Measurements from ENCODE around the gene POR. TPM values are rescaled to one million over a fixed set of nuclear protein-coding genes. Genes with fewer than 3 reads are reported as not detected.
"Not testable (repeated sequence)": the region's sequence is repeated elsewhere in the genome, so short reads cannot be mapped to it uniquely, and the experiment has no call there.

POR gene
- total and polyA plus RNA-seq, 4 donors: 40.3 to 86.7 (median 72.1) TPM

- Histone ChIP-seq H3K27ac (ENCODE audit: low read depth, low read length) (no peak overlapping the region), H3K4me3 (ENCODE audit: low read depth, low read length) (no peak overlapping the region), H3K9me3 (ENCODE audit: control insufficient read depth, insufficient read depth, low read length) (no peaks in the 10 kb centered on the region), H3K27me3 (ENCODE audit: control insufficient read depth, insufficient read depth, low read length) (no peaks in the 10 kb centered on the region), H3K4me1 (ENCODE audit: control insufficient read depth, insufficient read depth, low read length) (peaks cover 31% of the 10 kb centered on the region), H3K36me3 (ENCODE audit: control insufficient read depth, insufficient read depth, low read length) (peaks cover 37% of the 10 kb centered on the region)
- no peak for DNase-seq (ENCODE audit: low read depth in 4 of 6, low spot score in 6 of 6)
- 97% methylated on average over 5 of the region's 5 CpGs for WGBS (ENCODE audit: insufficient coverage)
Observed at GRCh38 chr7:75995996-75996395, 81.0 kb downstream of the POR start.

- peaks cover 38% of the 10 kb centered on the region for H3K36me3 ChIP-seq (ENCODE audit: control insufficient read depth, insufficient read depth, low read length)
- no peak for DNase-seq (ENCODE audit: low read depth in 4 of 6, low spot score in 6 of 6)
- WGBS (ENCODE audit: insufficient coverage): 58% methylated on average over 2 of the region's 4 CpGs
- no peak overlapping the region for H3K4me3 ChIP-seq (ENCODE audit: low read depth, low read length)
- H3K27ac ChIP-seq (ENCODE audit: low read depth, low read length): no peak overlapping the region
- no peaks in the 10 kb centered on the region for H3K27me3 ChIP-seq (ENCODE audit: control insufficient read depth, insufficient read depth, low read length)
- H3K4me1 ChIP-seq (ENCODE audit: control insufficient read depth, insufficient read depth, low read length): peaks cover 31% of the 10 kb centered on the region
- no peaks in the 10 kb centered on the region for H3K9me3 ChIP-seq (ENCODE audit: control insufficient read depth, insufficient read depth, low read length)
Observed at GRCh38 chr7:75996476-75996875, 81.5 kb downstream of the POR start.

DNA sequence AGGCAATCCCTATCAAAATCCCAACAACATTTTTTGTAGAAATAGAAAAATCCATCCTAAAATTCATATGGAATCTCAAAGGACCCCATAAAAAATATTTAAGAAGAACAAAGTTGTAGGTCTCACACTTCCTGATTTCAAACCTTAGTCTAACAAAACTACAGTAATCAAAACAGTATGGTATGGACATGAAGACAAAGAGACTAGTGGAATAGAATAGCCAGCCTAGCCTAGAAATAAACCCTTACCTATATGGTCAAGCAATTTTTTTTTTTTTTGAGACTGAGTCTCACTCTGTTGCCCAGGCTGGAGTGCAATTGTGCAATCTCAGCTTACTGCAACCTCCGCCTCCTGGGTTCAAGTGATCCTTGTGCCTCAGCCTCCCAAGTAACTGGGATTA lies 83.1 kb downstream of the POR start:
- peaks cover 24% of the 10 kb centered on the region for H3K4me1 ChIP-seq (ENCODE audit: control insufficient read depth, insufficient read depth, low read length)
- H3K9me3 ChIP-seq (ENCODE audit: control insufficient read depth, insufficient read depth, low read length): no peaks in the 10 kb centered on the region
- no peak overlapping the region for H3K4me3 ChIP-seq (ENCODE audit: low read depth, low read length)
- H3K27ac ChIP-seq (ENCODE audit: low read depth, low read length): no peak overlapping the region
- H3K27me3 ChIP-seq (ENCODE audit: control insufficient read depth, insufficient read depth, low read length): no peaks in the 10 kb centered on the region
- no peak for DNase-seq (ENCODE audit: low read depth in 4 of 6, low spot score in 6 of 6)
- 100% methylated on average over 1 of the region's 1 CpG for WGBS (ENCODE audit: insufficient coverage)
- H3K36me3 ChIP-seq (ENCODE audit: control insufficient read depth, insufficient read depth, low read length): peaks cover 44% of the 10 kb centered on the region

DNA sequence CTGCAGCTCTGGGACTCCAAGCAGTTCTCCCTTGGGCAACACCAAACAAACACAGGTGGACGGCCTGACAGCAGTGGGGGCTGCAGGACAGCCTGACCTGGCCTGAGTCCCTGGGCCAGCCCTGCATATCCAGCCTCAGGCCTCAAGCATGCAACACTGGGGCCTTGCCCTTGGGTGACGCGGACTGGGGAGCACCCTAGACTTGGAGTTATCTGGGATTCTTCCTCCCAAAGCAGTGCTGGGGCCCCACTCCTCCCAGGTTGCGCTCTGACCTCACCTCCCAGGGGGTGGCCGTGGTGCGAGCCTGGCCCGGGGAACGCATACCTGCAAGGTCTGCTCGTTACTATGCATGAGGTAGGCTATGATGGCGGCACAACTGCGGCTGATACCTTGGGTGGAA lies 85.6 kb downstream of the POR start:
- H3K27me3 ChIP-seq (ENCODE audit: control insufficient read depth, insufficient read depth, low read length): no peaks in the 10 kb centered on the region
- peaks cover 1% of the 10 kb centered on the region for H3K4me1 ChIP-seq (ENCODE audit: control insufficient read depth, insufficient read depth, low read length)
- no peaks in the 10 kb centered on the region for H3K9me3 ChIP-seq (ENCODE audit: control insufficient read depth, insufficient read depth, low read length)
- WGBS (ENCODE audit: insufficient coverage): 94% methylated on average over 11 of the region's 11 CpGs
- DNase-seq (ENCODE audit: low read depth in 4 of 6, low spot score in 6 of 6): no peak
- peaks cover 59% of the 10 kb centered on the region for H3K36me3 ChIP-seq (ENCODE audit: control insufficient read depth, insufficient read depth, low read length)
- H3K4me3 ChIP-seq (ENCODE audit: low read depth, low read length): no peak overlapping the region
- H3K27ac ChIP-seq (ENCODE audit: low read depth, low read length): no peak overlapping the region

DNA sequence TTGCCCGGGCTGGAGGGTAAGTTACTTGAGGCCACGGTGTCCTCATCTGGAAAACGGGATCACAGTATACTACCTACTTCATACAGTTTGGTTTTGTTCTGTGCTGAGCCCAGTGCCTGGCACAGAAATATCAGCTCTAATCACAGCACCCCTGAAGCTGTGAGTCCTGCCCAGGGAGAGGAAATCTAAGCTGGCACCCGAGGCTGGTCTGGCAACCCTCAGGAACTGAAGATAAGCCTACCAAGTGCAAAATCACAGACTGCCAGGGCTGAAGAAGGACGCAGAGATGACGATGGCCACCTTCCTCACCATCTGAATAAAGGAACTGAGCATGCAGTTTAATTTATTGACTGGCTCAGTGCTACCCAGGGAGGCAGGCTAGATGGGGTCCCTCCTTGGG lies 87.2 kb downstream of the POR start:
- no peaks in the 10 kb centered on the region for H3K4me1 ChIP-seq (ENCODE audit: control insufficient read depth, insufficient read depth, low read length)
- no peaks in the 10 kb centered on the region for H3K9me3 ChIP-seq (ENCODE audit: control insufficient read depth, insufficient read depth, low read length)
- no peak for DNase-seq (ENCODE audit: low read depth in 4 of 6, low spot score in 6 of 6)
- WGBS (ENCODE audit: insufficient coverage): 94% methylated on average over 6 of the region's 6 CpGs
- no peak overlapping the region for H3K27ac ChIP-seq (ENCODE audit: low read depth, low read length)
- H3K36me3 ChIP-seq (ENCODE audit: control insufficient read depth, insufficient read depth, low read length): peaks cover 55% of the 10 kb centered on the region
- H3K4me3 ChIP-seq (ENCODE audit: low read depth, low read length): no peak overlapping the region
- H3K27me3 ChIP-seq (ENCODE audit: control insufficient read depth, insufficient read depth, low read length): no peaks in the 10 kb centered on the region

DNA sequence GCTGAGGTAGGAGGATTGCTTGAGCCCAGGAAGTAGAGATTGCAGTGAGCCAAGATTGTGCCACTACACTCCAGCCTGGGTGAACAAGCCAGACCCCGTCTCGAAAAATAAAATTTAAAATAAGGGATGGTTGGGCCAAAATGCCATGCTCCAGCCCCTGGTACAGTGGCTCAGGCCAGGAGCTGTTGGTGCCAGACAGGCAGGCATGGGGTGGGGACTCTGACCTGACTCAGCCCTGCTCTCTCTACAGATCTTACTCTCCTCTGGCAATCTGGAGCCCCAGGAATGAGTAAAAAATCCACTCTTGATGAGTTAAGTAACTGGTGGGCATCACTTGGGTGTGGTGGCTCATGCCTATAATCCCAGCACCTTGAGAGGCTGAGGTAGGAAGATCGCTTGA lies 87.9 kb downstream of the POR start:
- Histone ChIP-seq H3K4me1 (ENCODE audit: control insufficient read depth, insufficient read depth, low read length) (no peaks in the 10 kb centered on the region), H3K4me3 (ENCODE audit: low read depth, low read length) (no peak overlapping the region), H3K27ac (ENCODE audit: low read depth, low read length) (no peak overlapping the region), H3K27me3 (ENCODE audit: control insufficient read depth, insufficient read depth, low read length) (no peaks in the 10 kb centered on the region), H3K36me3 (ENCODE audit: control insufficient read depth, insufficient read depth, low read length) (peaks cover 55% of the 10 kb centered on the region), H3K9me3 (ENCODE audit: control insufficient read depth, insufficient read depth, low read length) (no peaks in the 10 kb centered on the region)
- WGBS (ENCODE audit: insufficient coverage): no CpG with 5 or more reads among the region's 3 CpGs
- no peak for DNase-seq (ENCODE audit: low read depth in 4 of 6, low spot score in 6 of 6)

GRCh38 chr7:76003351-76003750 lies 88.4 kb downstream of the POR start:
- Histone ChIP-seq H3K36me3 (ENCODE audit: control insufficient read depth, insufficient read depth, low read length) (peaks cover 55% of the 10 kb centered on the region), H3K9me3 (ENCODE audit: control insufficient read depth, insufficient read depth, low read length) (no peaks in the 10 kb centered on the region), H3K4me3 (ENCODE audit: low read depth, low read length) (no peak overlapping the region), H3K27ac (ENCODE audit: low read depth, low read length) (no peak overlapping the region), H3K27me3 (ENCODE audit: control insufficient read depth, insufficient read depth, low read length) (no peaks in the 10 kb centered on the region), H3K4me1 (ENCODE audit: control insufficient read depth, insufficient read depth, low read length) (no peaks in the 10 kb centered on the region)
- 93% methylated on average over 10 of the region's 10 CpGs for WGBS (ENCODE audit: insufficient coverage)
- DNase-seq (ENCODE audit: low read depth in 4 of 6, low spot score in 6 of 6): no peak

DNA sequence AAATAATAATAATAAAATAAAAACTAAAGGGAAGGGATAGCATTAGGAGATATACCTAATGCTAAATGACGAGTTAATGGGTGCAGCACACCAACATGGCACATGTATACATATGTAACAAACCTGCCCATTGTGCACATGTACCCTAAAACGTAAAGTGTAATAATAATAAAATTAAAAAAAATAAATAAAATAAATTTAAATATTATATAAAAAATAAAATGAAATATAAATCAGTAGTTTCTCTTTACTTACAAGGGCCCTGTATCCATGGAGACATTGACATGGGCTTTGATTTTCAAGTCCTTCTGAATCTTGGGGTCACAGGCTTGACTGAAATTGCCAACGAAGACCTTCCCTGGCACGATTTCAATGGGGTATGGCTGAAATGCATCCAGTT lies 90.0 kb downstream of the POR start:
- not testable (repeated sequence) for DNase-seq (ENCODE audit: low read depth in 4 of 6, low spot score in 6 of 6); H3K27ac ChIP-seq (ENCODE audit: low read depth, low read length); H3K4me1 ChIP-seq (ENCODE audit: control insufficient read depth, insufficient read depth, low read length); H3K9me3 ChIP-seq (ENCODE audit: control insufficient read depth, insufficient read depth, low read length); H3K4me3 ChIP-seq (ENCODE audit: low read depth, low read length); H3K27me3 ChIP-seq (ENCODE audit: control insufficient read depth, insufficient read depth, low read length)
- WGBS (ENCODE audit: insufficient coverage): 94% methylated on average over 2 of the region's 4 CpGs
- peaks cover 52% of the 10 kb centered on the region for H3K36me3 ChIP-seq (ENCODE audit: control insufficient read depth, insufficient read depth, low read length)

DNA sequence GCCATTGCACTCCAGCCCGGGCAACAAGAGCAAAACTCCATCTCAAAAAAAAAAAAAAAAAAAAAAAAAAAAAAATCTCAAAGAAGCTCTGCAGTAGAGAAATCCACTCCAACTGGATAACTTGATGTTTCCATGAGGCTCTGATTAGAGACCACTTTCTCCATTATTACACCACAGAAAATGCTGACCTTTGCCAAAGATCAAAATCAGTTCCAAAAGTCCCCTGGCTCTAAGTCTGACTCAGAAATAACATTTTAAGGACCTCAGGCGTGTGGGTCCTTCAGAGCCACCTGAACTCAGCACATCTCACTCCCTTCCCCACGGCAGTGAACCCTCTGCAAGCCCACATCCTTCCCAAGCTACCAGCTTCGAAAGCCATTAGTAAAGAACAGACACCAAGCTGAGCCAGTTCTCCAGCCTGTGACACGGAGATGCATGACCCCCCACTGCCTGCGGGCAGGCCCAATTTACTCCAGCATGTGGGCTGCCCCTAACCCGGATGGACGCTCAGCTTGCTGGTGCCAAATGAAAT lies 93.3 kb downstream of the POR start:
- Histone ChIP-seq H3K9me3 (ENCODE audit: control insufficient read depth, insufficient read depth, low read length) (no peaks in the 10 kb centered on the region), H3K36me3 (ENCODE audit: control insufficient read depth, insufficient read depth, low read length) (peaks cover 34% of the 10 kb centered on the region), H3K4me3 (ENCODE audit: low read depth, low read length) (no peak overlapping the region), H3K27me3 (ENCODE audit: control insufficient read depth, insufficient read depth, low read length) (no peaks in the 10 kb centered on the region), H3K4me1 (ENCODE audit: control insufficient read depth, insufficient read depth, low read length) (no peaks in the 10 kb centered on the region), H3K27ac (ENCODE audit: low read depth, low read length) (no peak overlapping the region)
- 66% methylated on average over 7 of the region's 8 CpGs for WGBS (ENCODE audit: insufficient coverage)
- DNase-seq (ENCODE audit: low read depth in 4 of 6, low spot score in 6 of 6): no peak

- Histone ChIP-seq H3K4me3 (ENCODE audit: low read depth, low read length) (no peak overlapping the region), H3K36me3 (ENCODE audit: control insufficient read depth, insufficient read depth, low read length) (peaks cover 31% of the 10 kb centered on the region), H3K4me1 (ENCODE audit: control insufficient read depth, insufficient read depth, low read length) (no peaks in the 10 kb centered on the region), H3K9me3 (ENCODE audit: control insufficient read depth, insufficient read depth, low read length) (no peaks in the 10 kb centered on the region), H3K27me3 (ENCODE audit: control insufficient read depth, insufficient read depth, low read length) (no peaks in the 10 kb centered on the region), H3K27ac (ENCODE audit: low read depth, low read length) (no peak overlapping the region)
- WGBS (ENCODE audit: insufficient coverage): 96% methylated on average over 8 of the region's 11 CpGs
- DNase-seq (ENCODE audit: low read depth in 4 of 6, low spot score in 6 of 6): no peak
Observed at GRCh38 chr7:76009672-76010600, 95.0 kb downstream of the POR start.
